ENCODE results near the gene TRPM3.

The TRPM3 gene

GRCh38 chr9:70816891-70817290 lies 304.5 kb downstream of the TRPM3 start:
- peak in 1 of 14 donors; percentile 19 for DNase-seq

- peak in 1 of 14 donors; percentile 43 for DNase-seq
Observed at GRCh38 chr9:70816316-70816715, 305.1 kb downstream of the TRPM3 start.

- DNase-seq = no peak
Observed at GRCh38 chr9:70814597-70814996, 306.8 kb downstream of the TRPM3 start.

GRCh38 chr9:70813141-70813540 lies 308.3 kb downstream of the TRPM3 start:
- no peak for DNase-seq

- DNase-seq = no peak
Observed at GRCh38 chr9:70811638-70812037, 309.8 kb downstream of the TRPM3 start.

GRCh38 chr9:70806875-70807274 lies 314.5 kb downstream of the TRPM3 start:
- no peak for DNase-seq

- DNase-seq = peak in 6 of 14 donors; percentile 6 to 77 (median 18)
Observed at GRCh38 chr9:70805949-70806348, 315.5 kb downstream of the TRPM3 start.

GRCh38 chr9:70802758-70803436 lies 318.5 kb downstream of the TRPM3 start:
- no peak for DNase-seq

GRCh38 chr9:70802206-70802605 lies 319.2 kb downstream of the TRPM3 start:
- DNase-seq = no peak

- DNase-seq = no peak
Observed at GRCh38 chr9:70801181-70801829, 320.1 kb downstream of the TRPM3 start.

- DNase-seq = no peak
Observed at GRCh38 chr9:70798018-70798417, 323.4 kb downstream of the TRPM3 start.

- no peak for DNase-seq
Observed at GRCh38 chr9:70795841-70796240, 325.6 kb downstream of the TRPM3 start.

GRCh38 chr9:70792796-70793195 lies 328.6 kb downstream of the TRPM3 start:
- no peak for DNase-seq

GRCh38 chr9:70791936-70792335 lies 329.5 kb downstream of the TRPM3 start:
- DNase-seq = no peak

GRCh38 chr9:70789086-70789485 lies 332.3 kb downstream of the TRPM3 start:
- no peak for DNase-seq

- DNase-seq = no peak
Observed at GRCh38 chr9:70784456-70784855, 337.0 kb downstream of the TRPM3 start.

GRCh38 chr9:70778568-70778967 lies 342.9 kb downstream of the TRPM3 start:
- no peak for DNase-seq

- DNase-seq = no peak
Observed at GRCh38 chr9:70773579-70773978, 347.8 kb downstream of the TRPM3 start.

GRCh38 chr9:70772601-70773000 lies 348.8 kb downstream of the TRPM3 start:
- DNase-seq = peak in 2 of 14 donors; percentile 11 to 97

- DNase-seq = no peak
Observed at GRCh38 chr9:70765946-70766345, 355.5 kb downstream of the TRPM3 start.

- no peak for DNase-seq
Observed at GRCh38 chr9:70761139-70761670, 360.2 kb downstream of the TRPM3 start.

- no peak for DNase-seq
Observed at GRCh38 chr9:70760228-70760627, 361.2 kb downstream of the TRPM3 start.

- no peak for DNase-seq
Observed at GRCh38 chr9:70753311-70753710, 368.1 kb downstream of the TRPM3 start.

GRCh38 chr9:70749066-70749465 lies 372.4 kb downstream of the TRPM3 start:
- no peak for DNase-seq
